ENCODE results near the gene DAG1.
"Not testable (repeated sequence)": the region's sequence is repeated elsewhere in the genome, so short reads cannot be mapped to it uniquely, and the experiment has no call there.

The DAG1 gene

GRCh38 chr3:49495023-49495422 lies 25.0 kb downstream of the DAG1 start:
- TF ChIP-seq SUZ12 (IDR thresholded peaks at IDR 0.05; ENCODE audit: extremely low read depth, insufficient read depth, insufficient read length) = no peak
- Histone ChIP-seq H3K9ac (ENCODE audit: insufficient read length, low read depth) (peak overlapping the region; percentile 21), H3K4me3 (ENCODE audit: insufficient read length, low read depth) (no peak overlapping the region), H3K27me3 (ENCODE audit: insufficient read depth, insufficient read length) (no peaks in the 10 kb centered on the region), H3K4me1 (ENCODE audit: insufficient read depth, insufficient read length) (peaks cover 2% of the 10 kb centered on the region), H3K36me3 (ENCODE audit: insufficient read depth, insufficient read length, low read length) (peaks cover 53% of the 10 kb centered on the region), H3K9me3 (ENCODE audit: insufficient read depth, low read length) (no peaks in the 10 kb centered on the region)
- no peak for DNase-seq (ENCODE audit: low read depth, low spot score)

DNA sequence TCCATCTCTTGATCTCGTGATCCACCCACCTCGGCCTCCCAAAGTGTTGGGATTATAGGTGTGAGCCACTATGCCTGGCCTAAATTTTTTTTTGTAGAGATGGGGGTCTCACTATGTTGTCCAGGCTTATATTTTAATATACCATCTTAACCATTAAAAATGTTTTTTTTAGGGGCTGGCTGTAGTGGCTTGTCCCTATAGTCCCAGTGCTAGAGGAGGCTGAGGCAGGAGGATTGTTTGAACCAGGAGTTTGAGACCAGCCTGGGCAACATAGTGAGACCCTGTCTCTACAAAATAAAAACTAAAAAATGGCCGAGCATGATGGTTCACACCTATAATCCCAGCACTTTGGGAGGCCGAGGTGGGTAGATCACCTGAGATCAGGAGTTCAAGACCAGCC lies 26.8 kb downstream of the DAG1 start:
- not testable (repeated sequence) for H3K27me3 ChIP-seq (ENCODE audit: insufficient read depth, insufficient read length); H3K4me1 ChIP-seq (ENCODE audit: insufficient read depth, insufficient read length); DNase-seq (ENCODE audit: low read depth, low spot score); H3K4me3 ChIP-seq (ENCODE audit: insufficient read length, low read depth); H3K9me3 ChIP-seq (ENCODE audit: insufficient read depth, low read length); H3K9ac ChIP-seq (ENCODE audit: insufficient read length, low read depth)
- H3K36me3 ChIP-seq (ENCODE audit: insufficient read depth, insufficient read length, low read length) = peaks cover 62% of the 10 kb centered on the region

GRCh38 chr3:49497606-49498005 lies 27.5 kb downstream of the DAG1 start:
- no peak for TF ChIP-seq YY1 (IDR thresholded peaks at IDR 0.05; ENCODE audit: insufficient read depth, insufficient read length)
- TF ChIP-seq SUZ12 (IDR thresholded peaks at IDR 0.05; ENCODE audit: extremely low read depth, insufficient read depth, insufficient read length) = no peak
- TF ChIP-seq ZNF274 (IDR thresholded peaks at IDR 0.05; ENCODE audit: low read depth, low read length) = no peak
- H3K4me3 ChIP-seq (ENCODE audit: insufficient read length, low read depth) = no peak overlapping the region
- no peak for DNase-seq (ENCODE audit: low read depth, low spot score)
- H3K4me1 ChIP-seq (ENCODE audit: insufficient read depth, insufficient read length) = peaks cover 2% of the 10 kb centered on the region
- H3K9ac ChIP-seq (ENCODE audit: insufficient read length, low read depth) = no peak overlapping the region
- no peaks in the 10 kb centered on the region for H3K9me3 ChIP-seq (ENCODE audit: insufficient read depth, low read length)
- peaks cover 60% of the 10 kb centered on the region for H3K36me3 ChIP-seq (ENCODE audit: insufficient read depth, insufficient read length, low read length)
- H3K27me3 ChIP-seq (ENCODE audit: insufficient read depth, insufficient read length) = no peaks in the 10 kb centered on the region

GRCh38 chr3:49498239-49498638 lies 28.2 kb downstream of the DAG1 start:
- Histone ChIP-seq H3K27me3 (ENCODE audit: insufficient read depth, insufficient read length) (no peaks in the 10 kb centered on the region), H3K9me3 (ENCODE audit: insufficient read depth, low read length) (no peaks in the 10 kb centered on the region), H3K9ac (ENCODE audit: insufficient read length, low read depth) (no peak overlapping the region), H3K4me1 (ENCODE audit: insufficient read depth, insufficient read length) (peaks cover 2% of the 10 kb centered on the region), H3K36me3 (ENCODE audit: insufficient read depth, insufficient read length, low read length) (peaks cover 57% of the 10 kb centered on the region), H3K4me3 (ENCODE audit: insufficient read length, low read depth) (no peak overlapping the region)
- no peak for TF ChIP-seq YY1 (IDR thresholded peaks at IDR 0.05; ENCODE audit: insufficient read depth, insufficient read length)
- no peak for TF ChIP-seq ZNF274 (IDR thresholded peaks at IDR 0.05; ENCODE audit: low read depth, low read length)
- TF ChIP-seq SUZ12 (IDR thresholded peaks at IDR 0.05; ENCODE audit: extremely low read depth, insufficient read depth, insufficient read length) = no peak
- no peak for DNase-seq (ENCODE audit: low read depth, low spot score)

GRCh38 chr3:49498648-49499047 lies 28.6 kb downstream of the DAG1 start:
- no peak for TF ChIP-seq SUZ12 (IDR thresholded peaks at IDR 0.05; ENCODE audit: extremely low read depth, insufficient read depth, insufficient read length)
- no peak for TF ChIP-seq ZNF274 (IDR thresholded peaks at IDR 0.05; ENCODE audit: low read depth, low read length)
- no peak for TF ChIP-seq YY1 (IDR thresholded peaks at IDR 0.05; ENCODE audit: insufficient read depth, insufficient read length)
- no peaks in the 10 kb centered on the region for H3K27me3 ChIP-seq (ENCODE audit: insufficient read depth, insufficient read length)
- H3K4me3 ChIP-seq (ENCODE audit: insufficient read length, low read depth) = no peak overlapping the region
- peaks cover 2% of the 10 kb centered on the region for H3K4me1 ChIP-seq (ENCODE audit: insufficient read depth, insufficient read length)
- DNase-seq (ENCODE audit: low read depth, low spot score) = no peak
- H3K9me3 ChIP-seq (ENCODE audit: insufficient read depth, low read length) = no peaks in the 10 kb centered on the region
- peaks cover 57% of the 10 kb centered on the region for H3K36me3 ChIP-seq (ENCODE audit: insufficient read depth, insufficient read length, low read length)
- no peak overlapping the region for H3K9ac ChIP-seq (ENCODE audit: insufficient read length, low read depth)

DNA sequence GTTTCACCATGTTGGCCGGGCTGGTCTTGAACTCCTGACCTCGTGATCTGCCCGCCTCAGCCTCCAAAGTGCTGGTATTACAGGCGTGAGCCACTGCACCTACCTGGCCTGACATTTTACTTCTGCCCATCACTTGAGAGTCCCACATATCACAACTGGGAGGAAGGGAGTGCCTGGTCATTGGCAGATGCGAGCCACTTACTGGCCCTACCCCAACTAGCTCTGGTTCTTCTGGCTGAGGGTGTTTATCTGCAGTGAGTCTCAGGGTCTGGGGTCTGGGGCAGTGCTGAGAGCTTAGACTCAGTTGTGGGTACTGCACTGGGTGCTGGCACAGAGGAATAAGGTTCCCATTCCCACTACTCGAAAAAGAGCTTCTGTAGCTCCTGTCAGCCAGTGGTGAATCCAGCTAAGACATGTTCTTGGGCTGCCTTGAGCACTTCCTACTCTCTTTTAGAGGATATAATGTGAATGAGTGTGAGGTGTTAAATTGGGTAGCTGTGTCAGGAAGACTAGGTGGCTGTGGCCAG lies 30.2 kb downstream of the DAG1 start:
- Histone ChIP-seq H3K4me3 (ENCODE audit: insufficient read length, low read depth) (no peak overlapping the region), H3K27me3 (ENCODE audit: insufficient read depth, insufficient read length) (no peaks in the 10 kb centered on the region), H3K9me3 (ENCODE audit: insufficient read depth, low read length) (no peaks in the 10 kb centered on the region), H3K4me1 (ENCODE audit: insufficient read depth, insufficient read length) (peaks cover 2% of the 10 kb centered on the region), H3K36me3 (ENCODE audit: insufficient read depth, insufficient read length, low read length) (peaks cover 49% of the 10 kb centered on the region), H3K9ac (ENCODE audit: insufficient read length, low read depth) (no peak overlapping the region)
- TF ChIP-seq SUZ12 (IDR thresholded peaks at IDR 0.05; ENCODE audit: extremely low read depth, insufficient read depth, insufficient read length) (no peak), ZNF274 (IDR thresholded peaks at IDR 0.05; ENCODE audit: low read depth, low read length) (no peak), YY1 (IDR thresholded peaks at IDR 0.05; ENCODE audit: insufficient read depth, insufficient read length) (no peak)
- no peak for DNase-seq (ENCODE audit: low read depth, low spot score)

DNA sequence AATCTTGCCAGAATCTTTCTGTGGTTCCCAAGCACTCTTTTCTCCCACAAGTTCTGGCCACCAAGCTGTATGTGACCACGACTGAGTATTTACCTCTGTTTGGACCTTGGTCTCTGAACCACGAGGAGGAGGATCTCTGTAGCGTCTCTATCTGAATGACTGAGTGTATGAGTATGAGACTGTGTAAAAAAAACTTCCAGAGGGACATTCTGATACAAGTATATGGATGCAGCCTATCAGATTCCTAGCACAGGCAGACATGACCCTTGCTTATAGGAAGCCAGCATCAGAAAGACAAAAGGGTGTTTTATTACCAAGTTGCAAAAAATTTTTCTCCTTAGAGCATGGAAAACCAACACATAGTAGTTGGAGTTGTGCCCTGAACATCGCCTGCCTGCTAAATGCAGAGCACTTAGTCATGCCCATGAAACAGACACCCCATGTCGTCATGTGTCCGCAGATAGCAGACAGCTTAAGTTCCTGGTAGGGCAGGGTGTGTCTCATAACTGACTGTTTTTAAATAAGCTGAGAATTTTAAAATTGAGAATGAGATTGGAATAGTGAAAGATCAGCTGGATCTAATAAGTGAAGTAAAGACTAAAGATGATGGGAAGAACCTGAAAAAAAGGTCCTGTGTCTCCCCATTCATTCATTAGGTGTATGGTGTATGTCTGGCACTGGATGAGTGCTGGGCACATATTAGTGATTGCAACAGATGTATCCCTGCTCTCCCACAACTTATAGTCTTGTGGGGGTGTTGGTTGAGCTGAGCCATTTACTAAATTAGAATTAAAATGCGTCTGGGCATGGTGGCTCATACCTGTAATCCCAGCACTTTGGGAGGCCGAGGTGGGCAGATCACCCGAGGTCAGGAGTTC lies 30.9 kb downstream of the DAG1 start:
- Histone ChIP-seq H3K36me3 (ENCODE audit: insufficient read depth, insufficient read length, low read length) (peaks cover 44% of the 10 kb centered on the region), H3K9me3 (ENCODE audit: insufficient read depth, low read length) (no peaks in the 10 kb centered on the region), H3K9ac (ENCODE audit: insufficient read length, low read depth) (no peak overlapping the region), H3K4me1 (ENCODE audit: insufficient read depth, insufficient read length) (peaks cover 2% of the 10 kb centered on the region), H3K4me3 (ENCODE audit: insufficient read length, low read depth) (no peak overlapping the region), H3K27me3 (ENCODE audit: insufficient read depth, insufficient read length) (no peaks in the 10 kb centered on the region)
- TF ChIP-seq YY1 (IDR thresholded peaks at IDR 0.05; ENCODE audit: insufficient read depth, insufficient read length) (no peak), ZNF274 (IDR thresholded peaks at IDR 0.05; ENCODE audit: low read depth, low read length) (no peak), SUZ12 (IDR thresholded peaks at IDR 0.05; ENCODE audit: extremely low read depth, insufficient read depth, insufficient read length) (no peak)
- DNase-seq (ENCODE audit: low read depth, low spot score) = no peak

Data from NT2/D1 (cell line).